NCI-H2171 (cell line): Measurements from ENCODE around the gene PGGHG.
"Not testable (repeated sequence)": the region's sequence is repeated elsewhere in the genome, so short reads cannot be mapped to it uniquely, and the experiment has no call there.

Source experiments
- DNase-seq: peaks from one replicate; lab custom pipeline; 2025; lab: John Stamatoyannopoulos, UW

The PGGHG gene

DNA sequence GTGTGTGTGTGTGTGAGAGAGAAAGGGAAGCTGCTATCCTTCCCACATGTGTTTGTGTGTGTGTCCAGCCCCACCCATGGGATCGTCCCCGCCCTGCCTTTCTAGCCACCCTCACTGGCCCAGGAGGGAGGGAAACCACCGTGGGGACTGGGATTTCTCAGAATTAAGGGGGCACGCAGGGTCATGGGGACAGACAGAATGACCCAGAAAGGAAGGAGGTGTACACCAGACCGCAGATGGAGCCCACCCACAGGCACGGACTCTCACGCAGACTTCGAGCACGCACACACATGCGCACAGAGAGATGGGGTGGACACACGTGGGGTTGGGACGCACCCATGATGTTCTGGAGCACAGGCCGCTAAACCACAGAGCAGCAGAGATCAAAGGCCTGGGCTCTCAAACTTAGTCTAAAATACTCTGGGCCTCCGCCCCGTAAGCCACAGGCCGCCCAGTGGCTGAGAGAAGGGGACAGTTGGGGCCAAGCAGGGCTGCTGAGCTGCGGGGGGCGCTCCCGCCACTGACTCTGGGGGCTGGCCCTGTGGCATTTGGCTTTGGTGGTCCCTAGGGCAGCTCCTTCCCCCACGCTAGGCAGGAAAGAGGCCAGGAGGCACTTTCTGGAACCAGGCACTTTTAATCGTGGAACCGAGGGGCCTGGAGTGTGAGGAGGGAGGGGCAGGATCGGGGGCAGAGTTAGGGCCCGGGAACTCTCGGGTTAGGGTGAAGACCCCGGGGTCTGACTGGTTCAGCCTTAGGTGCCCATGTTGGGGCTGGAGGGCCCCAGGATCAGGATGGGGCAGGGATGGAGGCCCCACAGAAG is 8.9 kb downstream of the PGGHG start:
- DNase-seq = no peak

DNA sequence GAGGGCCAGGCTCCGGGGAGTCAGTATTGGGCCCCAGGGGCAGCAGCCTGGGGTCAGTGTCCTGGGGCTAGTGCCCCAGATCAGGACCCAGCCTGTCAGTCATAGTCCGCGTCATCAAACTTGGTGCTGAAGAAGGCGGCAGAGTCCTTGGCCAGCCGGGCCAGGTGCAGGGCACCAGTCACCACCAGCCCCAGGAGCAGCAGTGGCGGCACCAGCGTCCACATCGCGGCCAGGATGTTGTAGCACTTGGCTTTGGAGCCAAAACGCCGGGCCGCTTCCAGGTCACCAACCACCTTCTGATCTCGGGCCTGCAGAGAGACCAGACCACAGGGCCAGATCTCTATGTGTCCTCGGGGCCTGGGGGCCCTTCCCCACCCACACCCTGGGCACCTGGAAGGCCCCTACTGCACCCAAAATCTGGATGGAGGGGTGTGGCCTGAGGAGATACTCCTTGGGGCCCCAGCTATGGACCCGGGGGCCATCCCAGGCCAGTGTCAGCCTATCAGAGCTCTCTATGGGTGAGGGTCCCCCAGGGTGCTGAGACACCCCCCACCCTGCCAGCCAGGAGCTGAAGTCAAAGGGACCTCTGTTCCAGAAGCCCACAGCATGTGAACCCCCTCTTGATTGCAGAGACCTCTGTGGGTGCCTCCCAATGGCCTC is 9.6 kb downstream of the PGGHG start:
- no peak for DNase-seq

DNA sequence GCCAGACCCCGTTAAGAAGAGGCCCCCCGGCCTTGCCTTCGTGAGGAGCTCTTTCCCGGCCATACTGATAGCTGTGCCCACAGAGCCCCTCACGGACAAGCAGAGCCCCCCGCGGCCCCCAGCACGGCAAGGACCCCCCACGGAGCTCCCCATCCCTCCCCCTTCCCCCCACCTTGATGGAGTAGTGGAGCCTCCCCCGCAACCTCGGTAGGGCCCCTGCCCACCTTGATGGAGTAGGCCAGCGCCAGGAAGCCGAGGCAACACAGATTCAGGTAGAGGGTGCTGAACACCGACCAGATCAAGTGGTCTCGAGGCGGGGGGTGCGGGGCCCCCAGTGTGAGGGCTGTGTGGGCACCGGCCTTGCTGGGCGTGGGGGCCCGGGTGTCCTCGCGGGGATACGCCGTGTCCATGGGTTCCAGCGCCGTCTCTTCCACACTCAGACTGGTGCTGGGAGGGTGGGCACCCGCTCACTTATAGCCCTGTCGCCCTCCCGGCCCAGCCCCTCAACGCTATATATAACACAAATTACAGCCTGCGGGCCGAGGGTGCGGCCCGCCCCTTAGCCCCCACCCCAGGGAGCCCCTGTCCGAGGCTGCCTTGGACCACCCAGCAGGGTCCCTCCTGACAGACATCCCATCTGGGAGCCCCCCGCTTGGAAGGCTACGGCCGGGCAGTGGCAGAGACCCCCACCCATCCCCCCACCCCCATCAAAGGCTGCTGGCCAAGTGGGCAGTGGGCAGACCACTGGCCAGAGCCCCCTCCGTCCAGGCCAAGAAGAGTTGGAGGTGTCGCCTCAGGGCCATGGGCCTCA is 10.4 kb downstream of the PGGHG start, which contains the start of gene IFITM5:
TSS of gene IFITM5 (minus strand) at position 446 of the 811 bp plus-strand sequence. CDS start at position 410, 36 bp downstream.
- DNase-seq = no peak

DNA sequence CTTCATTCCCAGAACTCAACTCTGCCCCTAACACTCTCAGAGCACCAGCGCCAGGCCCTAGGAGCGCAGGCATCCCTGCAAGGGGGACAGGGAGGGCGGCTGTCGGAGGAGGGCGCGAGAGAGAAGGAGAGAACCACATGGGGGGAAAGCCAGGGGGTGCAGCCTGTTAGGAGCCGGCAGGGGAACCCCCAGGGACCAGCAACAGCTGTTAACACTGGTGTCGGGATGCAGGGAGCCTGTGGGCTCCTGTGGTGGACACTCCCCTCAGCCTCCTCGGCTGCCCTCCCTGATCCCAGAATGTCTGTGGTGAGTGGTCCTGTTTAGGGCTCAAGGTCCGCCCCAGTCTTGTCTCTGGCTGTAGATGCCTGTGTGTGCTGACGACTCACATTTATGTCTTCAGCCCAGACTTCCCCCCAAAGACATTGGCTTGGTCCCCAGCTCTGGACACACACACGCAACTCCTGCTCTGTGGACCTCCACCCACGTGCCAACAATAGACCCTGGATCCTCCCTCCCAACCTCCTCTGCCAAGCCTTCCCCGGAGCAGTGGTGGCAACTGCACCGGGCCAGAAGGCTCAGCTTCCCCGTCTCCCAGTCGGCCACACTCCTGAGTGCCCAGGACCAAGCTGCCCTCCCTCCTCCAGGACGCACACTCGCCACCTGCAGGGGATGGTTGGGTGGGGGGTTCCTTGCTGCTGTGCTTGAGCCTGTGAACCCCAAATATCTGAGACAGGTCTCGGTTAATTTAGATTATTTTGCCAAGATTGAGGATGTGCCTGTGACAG is 11.2 kb downstream of the PGGHG start:
- no peak for DNase-seq

DNA sequence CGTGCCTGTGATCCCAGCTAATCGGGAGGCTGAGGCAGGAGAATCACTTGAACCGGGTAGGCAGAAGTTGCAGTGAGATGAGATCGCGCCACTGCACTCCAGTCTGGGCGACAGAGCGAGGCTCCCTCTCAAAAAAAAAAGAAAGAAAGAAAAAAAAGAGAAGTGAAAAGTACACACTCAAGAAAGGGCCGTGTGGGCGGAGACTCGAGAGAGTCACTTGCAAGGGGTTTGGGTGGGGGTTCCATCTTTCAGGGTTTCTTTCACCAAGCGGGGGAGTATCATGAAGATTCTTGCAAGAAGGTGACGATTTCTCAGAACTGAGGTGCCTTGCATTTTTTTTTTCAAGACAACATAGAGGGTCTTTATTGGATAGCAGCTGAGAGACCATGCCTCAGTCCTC is 14.4 kb downstream of the PGGHG start:
- no peak for DNase-seq

DNA sequence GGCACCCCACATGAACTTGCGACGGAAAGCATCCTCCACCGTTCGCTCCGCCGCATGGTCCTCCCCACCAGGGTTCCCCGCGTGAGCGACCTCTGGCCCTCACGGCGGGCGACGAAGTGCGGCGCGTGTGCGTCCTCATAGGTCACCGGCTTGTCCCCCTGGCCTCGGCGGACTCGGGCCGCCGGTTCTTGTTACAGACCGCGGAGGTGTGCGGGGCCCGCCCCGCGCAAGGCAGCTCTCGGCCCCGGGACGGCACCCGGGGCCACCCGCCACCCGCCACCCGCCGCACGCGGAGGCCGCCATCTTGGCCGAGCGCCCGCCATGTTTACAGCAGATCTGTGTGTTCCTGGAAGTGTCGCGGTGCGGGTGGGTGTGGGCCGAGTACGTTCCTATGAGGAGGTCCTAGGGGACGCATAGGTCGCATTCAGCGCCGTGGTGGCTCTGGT is 15.2 kb downstream of the PGGHG start:
- DNase-seq = no peak

DNA sequence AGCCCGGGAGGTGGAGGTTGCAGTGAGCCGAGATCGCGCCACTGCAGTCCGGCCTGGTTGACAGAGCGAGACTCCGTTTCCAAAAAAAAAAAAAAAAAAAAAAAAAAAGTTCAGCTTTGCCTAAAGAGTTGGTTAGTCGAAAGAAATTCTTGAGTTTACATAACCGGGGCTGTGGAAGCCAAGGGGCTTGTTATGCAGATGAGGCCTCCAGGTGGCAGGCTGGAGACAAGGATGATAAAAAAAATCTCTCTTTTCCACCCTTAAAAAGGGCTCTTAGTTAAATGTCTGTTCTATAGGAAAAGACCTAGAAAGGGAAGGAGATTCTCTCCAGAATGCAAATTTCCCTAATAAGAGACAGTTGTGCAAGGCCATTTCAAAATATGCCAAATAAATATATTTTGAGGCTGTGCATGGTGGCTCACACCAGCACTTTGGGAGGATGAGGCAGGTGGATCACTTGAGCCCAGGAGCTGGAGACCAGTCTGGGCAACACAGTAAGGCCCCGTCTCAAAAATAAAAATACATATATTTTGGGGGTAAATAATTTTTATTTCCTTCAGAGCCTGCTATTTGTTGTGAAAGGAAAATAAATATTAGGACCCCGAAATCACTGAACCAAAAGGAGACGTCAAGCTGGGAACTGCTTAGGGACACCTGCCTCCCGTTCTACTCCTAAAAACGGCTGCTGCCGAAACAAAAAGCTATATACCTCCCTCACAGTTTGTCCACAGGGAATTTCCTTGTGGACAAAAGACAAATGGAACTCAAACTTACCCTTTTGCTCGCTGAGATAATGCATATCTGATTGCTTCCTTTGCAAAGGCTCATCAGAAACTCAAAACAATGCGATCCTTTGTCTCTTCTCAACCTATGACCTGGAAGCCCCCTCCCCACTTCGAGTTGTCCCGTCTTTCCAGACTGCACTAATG is 16.3 kb downstream of the PGGHG start:
- peak; percentile 9 for DNase-seq

DNA sequence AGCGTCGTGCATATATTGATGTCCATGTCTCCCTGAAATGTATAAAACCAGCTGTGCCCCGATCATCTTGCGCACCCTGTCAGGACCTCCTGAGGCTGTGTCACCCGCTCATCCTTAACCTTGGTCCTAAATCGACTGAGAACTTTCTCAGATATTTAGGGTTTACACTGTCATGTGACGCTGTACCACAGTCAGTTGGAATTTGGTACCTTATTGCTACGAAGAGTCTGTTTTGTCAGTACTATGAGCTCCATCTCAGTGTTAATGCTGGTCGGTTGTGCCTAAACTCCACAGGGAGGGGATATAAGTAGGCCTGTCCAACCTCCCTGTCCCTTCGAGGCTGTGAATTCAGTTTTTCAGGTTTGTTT is 16.9 kb downstream of the PGGHG start:
- DNase-seq = no peak

DNA sequence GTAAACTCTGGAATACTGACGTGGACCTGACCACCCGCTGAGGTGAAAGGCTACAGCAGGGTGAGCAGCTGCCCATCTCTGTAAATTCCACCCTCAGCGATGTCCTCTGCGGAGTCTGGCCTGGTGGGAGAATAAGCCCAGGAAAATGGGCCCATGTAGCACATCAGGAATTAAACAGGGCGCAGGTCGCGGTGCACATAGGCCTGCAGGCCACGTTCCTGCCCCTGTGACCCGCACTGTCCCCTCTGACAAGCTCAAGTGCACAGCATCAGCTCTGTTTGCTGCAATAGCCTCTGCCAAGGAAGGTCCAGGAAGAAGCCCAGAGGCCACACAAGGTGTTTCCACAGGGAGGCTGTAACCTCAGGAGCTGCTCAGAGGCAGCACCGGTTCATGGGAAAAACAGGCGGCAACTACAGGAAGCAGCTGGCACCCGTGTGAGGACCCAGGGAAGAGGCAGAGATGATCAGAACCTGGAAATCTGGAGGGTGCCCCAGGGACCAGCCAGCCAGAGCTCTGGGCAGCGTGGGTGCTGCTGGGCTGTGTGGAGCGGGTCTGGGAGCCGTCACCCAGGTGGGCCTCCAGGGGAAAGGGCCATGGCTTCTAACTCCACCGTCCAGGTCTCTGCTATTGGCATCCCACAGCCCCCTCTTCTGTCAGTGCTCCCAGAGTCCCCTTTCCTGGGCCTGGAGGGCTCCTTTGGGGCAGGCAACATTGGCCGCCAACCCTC is 17.9 kb downstream of the PGGHG start:
- DNase-seq = no peak

DNA sequence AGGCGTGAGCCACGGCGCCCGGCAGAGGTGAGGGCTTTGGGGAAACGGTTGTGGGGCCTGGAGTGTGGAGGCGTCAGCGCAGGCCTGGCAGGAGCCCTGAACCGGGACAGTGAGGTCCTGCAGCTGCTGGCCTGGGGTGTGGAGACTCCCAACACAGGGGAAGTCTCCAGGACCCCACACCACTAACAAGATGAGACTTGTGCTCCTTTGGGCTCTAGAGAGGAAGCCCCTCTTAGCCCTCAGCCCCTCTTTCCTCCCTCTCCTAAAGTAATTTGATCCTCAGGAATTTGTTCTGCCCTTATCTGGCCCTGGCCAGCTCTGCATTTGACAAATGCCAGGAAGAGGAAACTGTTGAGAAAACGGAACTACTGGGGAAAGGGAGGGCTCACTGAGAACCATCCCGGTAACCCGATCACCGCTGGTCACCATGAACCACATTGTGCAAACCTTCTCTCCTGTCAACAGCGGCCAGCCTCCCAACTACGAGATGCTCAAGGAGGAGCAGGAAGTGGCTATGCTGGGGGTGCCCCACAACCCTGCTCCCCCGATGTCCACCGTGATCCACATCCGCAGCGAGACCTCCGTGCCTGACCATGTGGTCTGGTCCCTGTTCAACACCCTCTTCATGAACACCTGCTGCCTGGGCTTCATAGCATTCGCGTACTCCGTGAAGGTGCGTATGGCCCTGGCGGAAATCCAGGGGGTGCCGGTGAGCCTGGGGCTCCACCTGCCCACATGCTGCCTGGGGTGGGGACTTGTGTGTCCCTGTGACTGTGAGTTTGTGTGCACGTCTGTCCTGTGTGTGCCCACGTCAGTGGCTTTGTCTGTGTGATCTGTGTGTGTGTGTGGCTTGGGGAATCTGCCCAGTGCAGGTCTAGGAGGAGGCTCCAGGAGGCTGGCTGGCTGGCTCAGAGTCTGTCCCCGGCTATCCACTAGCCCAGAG is 19.1 kb downstream of the PGGHG start, which contains the start of gene IFITM2:
TSS of gene IFITM2 (plus strand) at position 51 of the 943 bp plus-strand sequence. CDS start at position 428, 377 bp downstream.
- DNase-seq = not testable (repeated sequence)

DNA sequence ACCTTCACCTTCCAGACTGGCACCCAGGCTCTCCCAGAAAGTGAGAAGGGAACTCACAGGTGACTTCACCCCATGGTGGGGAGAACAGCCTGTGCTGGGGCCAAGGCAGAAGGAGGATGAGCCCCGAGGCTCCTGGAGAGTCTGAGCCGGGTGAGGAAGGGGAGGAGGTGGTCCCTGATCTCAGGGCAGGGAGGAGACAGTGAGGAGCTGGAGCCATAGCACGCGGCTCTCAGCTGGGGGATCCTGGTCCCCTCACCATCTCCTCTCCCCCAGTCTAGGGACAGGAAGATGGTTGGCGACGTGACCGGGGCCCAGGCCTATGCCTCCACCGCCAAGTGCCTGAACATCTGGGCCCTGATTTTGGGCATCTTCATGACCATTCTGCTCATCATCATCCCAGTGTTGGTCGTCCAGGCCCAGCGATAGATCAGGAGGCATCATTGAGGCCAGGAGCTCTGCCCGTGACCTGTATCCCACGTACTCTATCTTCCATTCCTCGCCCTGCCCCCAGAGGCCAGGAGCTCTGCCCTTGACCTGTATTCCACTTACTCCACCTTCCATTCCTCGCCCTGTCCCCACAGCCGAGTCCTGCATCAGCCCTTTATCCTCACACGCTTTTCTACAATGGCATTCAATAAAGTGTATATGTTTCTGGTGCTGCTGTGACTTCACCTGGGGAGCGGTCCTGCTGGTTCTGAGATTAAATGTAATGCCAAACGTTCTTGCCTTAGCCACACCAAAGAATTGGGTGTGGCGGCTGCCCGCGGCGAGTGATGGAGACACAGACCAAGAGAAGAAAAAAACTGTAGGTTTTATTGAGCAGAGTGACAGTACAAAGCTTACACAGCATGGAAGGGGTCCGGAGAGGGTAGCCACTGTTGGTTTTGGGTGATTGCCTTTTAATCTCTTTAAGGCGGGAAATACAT is 20.1 kb downstream of the PGGHG start:
- not testable (repeated sequence) for DNase-seq

DNA sequence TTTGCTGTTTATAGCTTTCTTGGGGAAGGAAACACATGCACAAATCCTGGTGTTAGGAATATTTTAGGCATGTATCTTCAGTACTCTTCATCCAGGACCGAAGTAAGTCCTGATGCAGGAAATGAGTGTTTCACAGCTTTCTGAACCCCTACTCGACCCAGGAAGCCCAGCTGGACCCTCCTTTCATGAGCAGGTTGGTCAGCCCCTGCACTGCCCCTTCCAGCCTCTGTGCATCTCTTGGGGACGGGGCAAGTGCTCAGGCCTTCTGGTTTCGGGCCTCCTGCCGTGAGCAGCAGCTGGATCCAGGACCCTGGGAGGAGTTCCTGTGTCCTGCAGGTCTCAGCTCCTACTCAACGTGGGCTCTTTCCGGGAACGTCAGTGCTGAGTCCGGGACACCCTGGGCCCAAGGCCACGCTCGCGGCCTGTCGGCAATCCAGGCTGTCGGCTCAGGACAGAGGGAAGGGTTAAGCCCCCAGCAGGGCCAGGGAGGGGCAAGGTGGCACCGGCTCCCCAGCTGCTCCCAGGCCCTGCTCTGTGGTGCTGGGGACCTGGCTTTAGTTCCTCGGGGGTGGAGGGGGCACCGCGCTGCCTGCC is 21.1 kb downstream of the PGGHG start:
- DNase-seq = not testable (repeated sequence)

DNA sequence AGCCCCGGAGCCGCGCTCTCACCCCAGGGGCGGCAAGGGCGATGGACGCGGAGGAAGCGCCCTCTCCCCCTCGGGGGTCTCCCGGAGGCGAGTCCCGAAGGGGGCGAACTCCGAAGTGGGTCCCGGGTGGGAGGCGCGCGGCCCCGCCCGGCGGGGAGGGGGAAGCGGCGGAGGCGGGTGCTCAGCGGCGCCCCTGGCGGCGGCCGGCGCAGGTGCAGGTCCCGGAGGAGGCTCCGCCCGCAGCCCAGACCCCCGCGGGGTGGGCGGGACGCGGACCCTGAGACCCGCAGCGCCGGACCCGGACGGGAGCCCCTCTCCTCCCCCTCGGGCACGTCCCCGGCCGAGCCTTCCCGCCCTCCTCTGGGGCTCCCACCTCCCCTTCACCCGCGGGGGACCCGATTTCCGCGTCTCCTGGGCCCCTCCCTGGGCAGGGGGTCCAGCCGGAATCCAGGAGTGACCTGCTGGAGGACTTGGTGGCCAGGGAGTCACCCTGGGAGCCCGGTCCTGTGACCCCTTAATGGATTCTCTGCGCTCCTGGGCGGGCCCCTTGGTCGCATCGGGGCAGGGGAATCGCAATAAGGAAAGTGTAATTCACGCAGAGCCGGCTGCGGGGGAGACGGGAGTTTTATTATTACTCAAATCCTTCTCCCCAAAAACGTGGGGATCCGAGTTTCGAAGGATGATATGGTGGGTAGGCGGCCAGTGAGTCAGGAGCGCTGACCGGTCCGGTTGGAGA is 22.3 kb downstream of the PGGHG start:
- DNase-seq = not testable (repeated sequence)

DNA sequence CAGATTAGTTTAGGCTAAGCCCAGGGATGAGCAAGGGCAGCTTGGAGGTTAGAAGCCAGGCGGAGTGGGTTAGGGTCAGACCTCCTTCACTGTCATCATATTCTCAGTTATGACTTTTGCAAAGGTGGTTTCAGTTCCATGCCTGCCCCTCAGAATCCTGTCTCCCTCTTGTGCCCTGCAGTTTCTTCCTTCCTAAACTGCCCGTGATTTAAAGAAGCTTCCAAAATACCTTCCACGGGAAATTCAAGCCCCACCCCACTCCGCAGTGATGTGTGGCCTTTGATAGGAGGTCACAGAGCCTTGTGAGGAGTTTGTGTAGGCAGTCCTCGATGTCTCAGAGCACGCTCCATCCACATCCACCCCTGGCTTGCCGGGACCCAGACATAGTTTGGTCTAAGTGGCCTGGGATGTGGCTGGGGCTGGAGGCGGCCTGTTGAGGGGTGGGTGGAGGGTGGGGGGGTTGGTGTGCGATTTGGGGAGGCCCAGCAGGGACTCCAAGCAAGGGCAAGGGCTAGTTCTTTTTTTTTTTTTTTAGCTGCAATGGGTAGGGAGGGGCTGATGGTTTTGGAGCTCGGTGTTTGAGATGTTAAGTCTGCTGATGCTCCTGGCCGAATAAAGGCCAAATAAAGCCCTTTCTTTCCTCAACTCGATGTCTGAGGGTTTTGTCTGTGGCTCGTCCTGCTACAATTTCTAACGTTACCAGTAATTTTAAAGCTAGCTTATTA is 23.3 kb downstream of the PGGHG start:
- no peak for DNase-seq

DNA sequence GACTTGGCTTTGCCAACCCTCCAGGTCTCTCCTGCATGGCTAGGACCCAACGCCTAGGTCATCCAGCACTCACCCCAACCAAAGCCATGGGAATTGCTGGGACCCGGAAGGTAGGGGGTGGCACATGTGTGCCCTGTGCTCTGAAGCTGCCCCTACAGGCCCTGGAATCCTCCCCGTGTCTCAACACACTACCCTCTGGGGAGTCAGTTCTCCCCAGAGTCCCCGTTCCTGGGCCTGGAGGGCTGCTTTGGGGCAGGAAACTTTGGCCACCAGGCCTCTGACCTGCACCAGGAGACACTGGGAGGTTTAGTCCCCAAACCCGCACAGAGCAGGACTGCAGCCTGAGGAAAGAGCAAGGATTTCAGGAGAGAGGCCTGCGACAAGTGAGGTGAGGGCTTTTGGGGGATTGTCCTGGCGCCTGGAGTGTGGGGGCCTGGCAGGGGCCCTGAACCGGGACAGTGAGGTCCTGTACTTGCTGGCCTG is 24.4 kb downstream of the PGGHG start:
- no peak for DNase-seq
